SU-DHL-6 (cell line): ENCODE data around the gene LRTM2.

Experiments used
- EZH2phosphoT487 ChIP-seq: fragments of 200-600 bp; sonication (generic), shearing (Covaris generic); conservative IDR thresholded peaks from 2 replicates; pipeline ENCODE4 v1.6.1; 2018; ENCODE audit warnings: mild to moderate bottlenecking, antibody characterized with exemption, low read length, moderate library complexity, mixed read lengths
- TF ChIP-seq, protein P1 (sequence below): fragments of 200-600 bp; sonication (generic); IDR thresholded peaks from one replicate; pipeline ENCODE4 v1.5.1; 2017; ENCODE audit warnings: antibody characterized with exemption, mild to moderate bottlenecking, low read length, moderate library complexity; ENCODE audit not compliant: insufficient read depth, poor library complexity, severe bottlenecking

DNA sequence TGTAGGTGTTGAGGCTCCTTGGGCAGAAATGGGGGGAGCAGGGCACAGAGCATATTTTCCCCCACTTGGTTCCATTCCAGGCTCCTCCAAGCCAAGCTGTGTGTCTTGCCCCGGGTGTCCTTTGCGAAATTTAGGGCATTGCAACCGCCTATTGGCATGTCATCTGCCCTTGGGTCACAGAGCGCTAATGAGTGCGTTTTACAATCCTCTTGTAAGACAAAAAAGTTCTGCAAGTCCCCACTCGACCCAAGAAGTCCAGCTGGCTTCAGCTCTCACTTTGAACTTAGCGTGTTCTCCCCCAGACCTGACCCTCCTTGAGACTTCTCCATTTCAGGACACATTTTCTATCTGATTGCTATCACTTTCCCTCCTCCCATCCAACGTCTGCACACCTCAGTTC, 6.1 kb upstream of the LRTM2 start:
- TF ChIP-seq, protein P1, sequence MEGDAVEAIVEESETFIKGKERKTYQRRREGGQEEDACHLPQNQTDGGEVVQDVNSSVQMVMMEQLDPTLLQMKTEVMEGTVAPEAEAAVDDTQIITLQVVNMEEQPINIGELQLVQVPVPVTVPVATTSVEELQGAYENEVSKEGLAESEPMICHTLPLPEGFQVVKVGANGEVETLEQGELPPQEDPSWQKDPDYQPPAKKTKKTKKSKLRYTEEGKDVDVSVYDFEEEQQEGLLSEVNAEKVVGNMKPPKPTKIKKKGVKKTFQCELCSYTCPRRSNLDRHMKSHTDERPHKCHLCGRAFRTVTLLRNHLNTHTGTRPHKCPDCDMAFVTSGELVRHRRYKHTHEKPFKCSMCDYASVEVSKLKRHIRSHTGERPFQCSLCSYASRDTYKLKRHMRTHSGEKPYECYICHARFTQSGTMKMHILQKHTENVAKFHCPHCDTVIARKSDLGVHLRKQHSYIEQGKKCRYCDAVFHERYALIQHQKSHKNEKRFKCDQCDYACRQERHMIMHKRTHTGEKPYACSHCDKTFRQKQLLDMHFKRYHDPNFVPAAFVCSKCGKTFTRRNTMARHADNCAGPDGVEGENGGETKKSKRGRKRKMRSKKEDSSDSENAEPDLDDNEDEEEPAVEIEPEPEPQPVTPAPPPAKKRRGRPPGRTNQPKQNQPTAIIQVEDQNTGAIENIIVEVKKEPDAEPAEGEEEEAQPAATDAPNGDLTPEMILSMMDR = no peak
- no peak for TF ChIP-seq EZH2phosphoT487
